NCI-H1105 (cell line): ENCODE measurements around the gene CRTC1.

Experiments used
- DNase-seq: peaks from one replicate; lab custom pipeline; 2025; lab: John Stamatoyannopoulos, UW

The CRTC1 gene

DNA sequence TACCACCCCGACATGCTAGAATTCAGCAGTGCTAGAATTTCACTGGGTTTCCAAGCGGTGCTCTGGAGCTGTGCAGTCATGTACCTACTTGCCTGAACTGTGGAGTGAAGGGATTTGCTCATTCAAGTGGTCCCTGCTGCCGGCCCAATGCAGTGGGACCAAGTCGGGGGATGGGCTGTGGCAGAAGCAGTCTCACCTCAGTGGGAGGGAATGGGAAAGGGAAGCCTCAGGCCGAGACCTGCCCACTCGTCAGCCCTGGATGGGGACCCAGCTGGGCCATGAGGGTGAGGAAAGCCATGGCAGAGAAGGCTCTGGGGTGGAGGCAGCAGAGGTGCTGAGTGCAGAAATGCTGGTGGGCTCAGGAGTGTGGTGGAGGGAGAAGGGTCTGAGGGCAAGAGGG is 31.7 kb upstream of the CRTC1 start:
- no peak for DNase-seq

DNA sequence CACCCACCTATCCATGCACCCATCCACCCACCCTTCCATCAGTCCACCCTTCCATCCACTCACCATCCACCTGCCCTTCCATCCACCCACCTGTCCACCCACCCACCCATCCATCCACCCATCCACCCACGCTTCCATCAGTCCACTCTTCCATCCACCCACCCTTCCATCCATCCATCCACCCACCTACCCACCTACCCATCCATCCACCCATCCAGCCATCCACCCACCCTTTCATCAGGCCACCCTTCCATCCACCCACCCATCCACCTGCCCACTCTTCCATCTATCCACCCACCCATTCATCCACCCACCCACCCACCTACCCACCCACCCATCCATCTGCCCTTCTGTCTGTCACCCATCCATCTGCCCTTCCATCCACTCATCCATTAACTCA is 29.6 kb upstream of the CRTC1 start:
- DNase-seq: no peak

DNA sequence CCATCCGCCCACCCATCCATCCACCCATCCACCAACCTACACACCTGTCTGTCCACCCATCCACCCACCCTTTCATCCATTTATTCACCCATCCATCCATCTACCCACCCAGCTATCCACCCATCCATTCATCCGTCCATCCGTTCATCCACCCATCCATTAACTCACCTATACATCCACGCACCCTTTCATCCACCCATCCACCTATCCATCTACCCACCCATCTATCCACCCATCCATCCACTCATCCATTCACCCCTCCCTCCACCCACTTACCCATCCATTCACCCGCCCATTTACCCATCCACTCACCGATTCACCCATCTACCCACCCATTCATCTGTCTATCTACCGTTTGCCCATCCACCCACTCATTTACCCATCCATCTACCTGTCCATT is 29.0 kb upstream of the CRTC1 start:
- no peak for DNase-seq

DNA sequence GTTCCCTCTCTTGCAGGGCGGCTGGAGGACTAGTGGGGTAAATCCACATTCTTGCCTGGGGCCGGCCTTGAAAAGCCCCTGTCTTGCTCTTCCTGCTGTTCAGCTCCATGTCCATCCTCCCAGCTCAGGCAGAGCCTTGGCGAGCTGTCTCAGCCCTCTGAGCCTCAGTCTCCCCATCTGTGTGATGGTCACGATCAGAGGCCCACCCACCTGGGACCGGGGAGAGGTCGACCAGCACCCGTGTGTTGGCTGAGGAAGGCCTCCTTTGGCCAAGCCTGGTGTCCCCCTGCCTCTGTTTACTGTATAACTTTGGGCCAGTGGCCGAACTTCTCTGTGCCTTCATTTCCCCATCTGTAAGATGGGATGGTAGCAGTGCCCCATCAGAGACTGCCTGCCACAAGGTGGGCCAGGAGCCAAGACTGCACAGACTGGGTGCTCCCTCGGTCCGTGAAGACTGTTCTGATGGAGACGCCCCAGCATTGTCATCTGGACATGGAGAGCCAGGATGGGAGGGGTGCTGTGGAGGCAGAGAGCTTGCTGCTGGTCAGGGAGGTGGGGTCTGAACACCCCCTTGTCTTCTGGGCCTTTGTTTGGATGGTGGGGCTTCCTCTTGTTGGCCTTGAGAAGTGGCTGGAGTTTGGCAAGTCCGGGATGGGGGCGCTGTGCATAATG is 28.2 kb upstream of the CRTC1 start:
- DNase-seq: no peak

DNA sequence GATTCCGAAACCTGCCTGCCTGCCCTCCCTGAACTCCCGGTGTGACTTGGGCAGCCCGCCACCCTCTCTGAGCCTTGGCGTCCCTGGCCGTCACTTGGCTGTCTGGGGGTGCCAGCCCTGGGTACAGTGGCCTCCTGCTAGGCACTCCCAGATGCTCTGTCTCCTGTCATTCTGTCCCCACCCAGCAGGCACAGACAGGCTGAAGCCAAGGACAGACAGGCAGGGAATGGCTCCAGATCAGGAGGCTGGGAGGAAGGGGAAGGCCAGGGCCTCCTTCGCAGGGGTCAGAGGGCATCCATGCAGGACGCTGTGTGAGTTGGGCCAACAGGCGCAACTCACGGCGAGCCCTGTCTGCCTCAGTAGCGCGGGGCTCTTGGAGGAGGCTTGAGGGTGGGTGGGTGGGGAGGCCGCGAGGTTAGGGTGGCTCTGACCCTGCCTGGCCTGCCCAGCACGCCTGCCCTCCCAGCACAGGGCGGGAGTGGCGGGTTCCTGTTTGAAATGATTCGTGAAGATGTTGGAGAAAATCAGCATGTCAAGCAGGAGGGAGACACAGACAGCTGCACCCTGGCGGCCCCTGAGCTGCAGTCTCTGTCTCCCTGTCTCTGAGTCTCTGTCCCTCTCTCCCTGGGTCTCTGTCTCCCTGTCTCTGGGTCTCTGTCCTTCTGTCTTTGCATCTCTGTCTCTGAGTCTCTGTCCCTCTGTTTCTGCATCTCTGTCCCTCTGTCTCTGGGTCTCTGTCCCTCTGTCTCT is 27.0 kb upstream of the CRTC1 start:
- no peak for DNase-seq

DNA sequence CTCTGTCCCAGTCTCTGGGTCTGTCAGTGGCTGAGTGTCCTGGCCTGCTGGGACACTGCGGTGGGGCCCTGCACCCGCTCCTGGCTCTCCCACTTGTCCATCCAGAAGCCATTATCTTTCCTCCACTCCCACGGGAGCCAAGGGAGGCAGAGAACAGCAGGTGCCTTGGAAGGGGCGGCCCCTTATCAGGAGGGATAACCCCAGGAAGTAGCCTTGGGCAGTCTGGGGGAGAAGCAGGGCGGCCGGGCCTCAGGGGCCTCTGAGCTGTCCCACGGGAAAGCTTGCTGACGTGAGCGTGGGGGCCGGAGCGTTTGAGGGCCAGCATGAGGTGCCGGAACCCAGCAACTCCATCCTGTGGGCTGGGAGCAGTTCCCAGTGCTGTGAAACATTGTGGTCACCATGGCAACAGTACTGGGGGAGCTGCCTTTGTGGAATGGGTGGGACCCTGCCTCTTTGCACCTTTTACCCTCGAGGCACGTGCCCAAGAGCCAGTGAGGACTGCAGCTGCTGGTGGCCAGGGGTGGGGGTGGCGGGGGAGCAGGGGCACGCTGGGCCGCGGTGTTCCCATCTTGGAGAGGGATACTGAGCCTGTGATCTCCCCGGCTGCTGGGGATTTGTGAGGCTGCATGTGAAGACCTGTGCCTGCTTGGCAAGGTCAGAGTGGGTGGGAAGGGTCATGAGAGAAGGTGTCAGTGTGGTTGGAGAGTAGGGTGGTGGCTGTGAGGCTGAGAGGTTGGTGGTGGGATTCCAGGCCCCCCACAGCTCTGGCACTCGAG is 25.7 kb upstream of the CRTC1 start:
- DNase-seq: no peak

DNA sequence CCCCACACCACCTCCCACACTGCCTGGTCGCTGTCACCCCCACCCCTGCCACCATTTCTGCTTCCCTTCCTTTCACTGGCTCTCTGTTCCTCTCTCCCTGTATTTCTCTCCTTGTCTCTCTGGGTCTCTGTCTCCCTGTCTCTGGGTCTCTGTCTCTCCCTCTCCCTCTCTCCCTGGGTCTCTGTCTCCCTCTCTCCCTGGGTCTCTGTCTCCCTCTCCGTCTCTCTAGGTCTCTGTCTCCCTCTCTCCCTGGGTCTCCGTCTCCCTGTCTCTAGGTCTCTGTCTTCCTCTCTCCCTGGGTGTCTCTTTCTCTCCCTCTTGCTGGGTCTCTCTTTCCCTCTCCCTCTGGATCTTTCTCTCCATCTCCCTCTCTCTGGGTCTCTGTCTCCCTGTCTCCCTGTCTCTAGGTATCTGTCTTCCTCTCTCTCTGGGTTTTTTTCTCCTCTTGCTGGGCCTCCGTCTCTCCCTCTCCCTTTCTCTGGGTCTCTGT is 25.1 kb upstream of the CRTC1 start:
- no peak for DNase-seq

DNA sequence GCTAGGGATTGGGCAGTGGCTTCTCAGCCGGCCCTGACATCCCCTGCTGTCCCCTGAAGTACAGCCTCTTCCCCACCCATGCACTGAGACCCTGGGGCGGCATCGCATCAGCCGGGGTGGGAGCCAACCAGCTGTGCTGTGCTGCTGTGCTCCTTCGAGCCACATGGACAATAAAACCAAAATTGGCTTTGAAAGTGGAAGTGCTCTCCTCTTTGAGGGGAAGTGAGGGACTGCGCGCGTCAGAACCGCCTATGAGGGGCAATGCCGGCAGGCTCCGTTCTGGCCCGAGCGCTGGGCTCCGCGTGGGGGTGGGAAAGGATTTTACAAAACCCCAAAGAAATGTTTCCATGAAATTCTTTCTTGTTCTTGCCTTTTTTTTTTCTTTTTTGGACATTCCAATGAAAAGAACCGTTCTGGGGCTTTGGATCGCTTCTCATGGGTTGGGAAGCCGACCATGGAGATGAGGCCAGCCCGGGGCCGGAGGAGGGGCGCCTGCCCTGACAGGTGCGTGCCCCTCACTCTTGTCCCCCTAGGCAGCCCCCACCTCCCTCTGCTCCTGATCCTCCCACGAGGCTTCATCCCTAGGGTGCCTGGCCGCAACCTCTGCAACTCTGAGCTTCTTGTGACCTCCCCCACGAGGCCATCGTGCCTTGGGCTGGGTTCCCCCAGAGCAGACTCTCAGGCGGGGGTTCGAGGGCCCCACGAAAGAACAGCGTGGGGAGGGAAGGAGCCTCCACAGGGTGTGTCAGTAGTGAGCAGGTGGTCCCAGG is 24.0 kb upstream of the CRTC1 start:
- no peak for DNase-seq

DNA sequence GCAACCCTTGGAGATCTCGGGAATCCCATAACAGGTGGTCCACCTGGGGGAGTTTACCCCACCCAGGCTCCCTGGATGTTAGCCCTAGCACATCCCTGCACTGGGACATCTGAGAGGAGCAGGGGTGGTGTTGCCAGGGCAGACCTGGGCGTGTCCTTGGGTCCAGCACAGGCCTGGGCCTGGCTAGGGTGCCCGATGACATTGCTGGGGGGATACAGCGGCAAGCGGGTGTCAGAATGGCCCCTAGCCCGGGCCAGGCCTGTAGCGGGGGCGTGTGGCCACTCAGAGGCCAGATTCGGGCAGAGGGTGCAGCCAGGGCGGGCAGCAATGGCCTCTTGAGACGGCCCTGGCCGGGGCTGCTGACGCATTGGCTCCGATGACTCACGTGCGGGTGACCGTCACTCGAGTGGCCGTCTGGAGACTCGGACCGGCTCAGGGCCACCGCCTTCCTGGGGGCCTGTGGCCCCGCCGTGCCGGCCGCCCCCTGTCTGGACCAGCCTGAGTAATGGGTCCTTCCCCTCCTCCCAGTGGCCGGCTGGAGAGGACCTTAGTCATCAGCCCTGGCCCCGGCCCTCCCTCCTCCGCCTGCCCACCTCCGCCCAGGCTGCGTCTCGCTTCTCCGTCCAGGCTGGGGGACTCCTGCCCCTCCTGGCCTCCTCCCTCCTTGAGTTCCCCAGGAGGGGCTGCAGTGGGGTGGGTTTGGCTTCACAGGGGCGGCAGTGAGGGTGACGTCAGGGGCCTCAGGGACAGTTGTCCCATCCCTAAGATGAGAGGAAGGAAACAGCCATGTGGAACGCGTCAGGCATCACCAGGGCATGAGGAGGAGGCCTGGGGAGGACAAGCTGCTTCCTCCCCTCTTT is 23.2 kb upstream of the CRTC1 start:
- DNase-seq: no peak

DNA sequence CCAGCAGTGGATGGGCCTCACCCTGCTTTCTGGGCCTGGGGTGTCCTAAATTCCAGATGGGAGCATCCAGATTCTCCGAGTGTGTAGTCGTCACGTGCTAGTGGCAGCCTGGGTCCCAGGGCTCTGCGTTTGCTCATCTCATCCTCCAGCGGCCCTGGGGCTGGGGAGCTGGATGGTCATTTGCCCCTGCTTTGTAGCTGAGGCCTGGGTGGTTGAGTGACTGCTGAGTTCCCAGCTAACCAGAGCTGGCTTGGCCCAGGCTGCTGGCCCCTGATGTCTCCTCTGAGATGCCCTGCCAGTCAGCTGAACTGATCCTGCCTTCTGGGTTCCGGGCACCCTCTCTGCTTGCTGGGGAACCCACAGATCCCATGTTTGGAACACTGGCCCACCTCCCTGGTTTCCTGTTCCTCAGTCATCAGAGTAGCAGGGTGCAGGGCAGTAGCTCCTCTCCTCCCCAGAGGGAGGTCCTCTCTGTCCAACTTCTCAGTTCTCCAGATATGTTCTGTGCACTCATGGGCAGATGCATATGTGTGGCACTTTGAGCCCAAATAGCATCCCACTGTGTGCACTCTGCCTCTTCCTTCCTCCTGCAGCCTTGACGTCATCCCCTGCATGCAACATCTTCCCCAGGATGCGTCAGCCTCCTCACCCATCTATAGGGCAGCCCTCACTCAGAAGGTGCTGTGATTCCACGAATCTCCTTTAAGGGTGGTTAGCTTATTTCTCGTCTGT is 22.4 kb upstream of the CRTC1 start:
- DNase-seq: no peak

DNA sequence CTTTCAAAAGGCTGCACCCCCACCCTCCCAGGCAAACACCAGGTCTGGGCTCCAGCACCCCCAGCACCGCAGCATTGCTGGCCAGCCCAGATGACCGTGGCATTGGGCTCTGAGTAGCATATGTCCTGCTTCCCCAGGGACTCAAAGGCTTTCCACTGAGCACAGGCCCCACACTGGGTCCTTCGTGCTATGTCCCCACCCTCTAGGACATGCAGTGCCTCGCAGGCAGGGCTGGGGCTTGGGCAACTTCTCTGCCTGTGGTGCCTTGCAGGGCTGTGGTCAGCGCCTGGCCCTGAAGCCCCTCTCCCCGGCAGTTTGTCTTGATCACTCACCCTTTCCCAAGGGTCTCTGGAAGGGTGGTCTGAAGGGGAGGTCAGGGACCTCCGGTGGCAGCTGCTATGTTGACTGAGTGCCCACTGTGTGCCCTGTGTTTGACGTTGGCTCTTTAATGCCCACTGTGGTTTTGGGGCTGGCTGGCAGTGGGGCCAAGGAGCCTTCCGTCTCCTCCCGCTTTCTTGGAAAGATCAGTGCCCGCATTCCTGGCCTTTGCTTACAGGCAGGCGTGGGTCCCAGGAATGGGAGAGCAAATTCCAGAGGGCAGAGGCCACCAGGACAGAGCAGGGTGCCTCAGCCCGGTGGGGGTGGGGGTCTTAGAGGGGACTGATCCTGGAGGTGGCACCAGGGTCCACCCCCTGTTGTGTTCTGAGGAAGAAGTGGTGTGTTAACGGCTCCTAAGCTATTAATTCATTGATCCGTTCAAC is 20.3 kb upstream of the CRTC1 start:
- no peak for DNase-seq

DNA sequence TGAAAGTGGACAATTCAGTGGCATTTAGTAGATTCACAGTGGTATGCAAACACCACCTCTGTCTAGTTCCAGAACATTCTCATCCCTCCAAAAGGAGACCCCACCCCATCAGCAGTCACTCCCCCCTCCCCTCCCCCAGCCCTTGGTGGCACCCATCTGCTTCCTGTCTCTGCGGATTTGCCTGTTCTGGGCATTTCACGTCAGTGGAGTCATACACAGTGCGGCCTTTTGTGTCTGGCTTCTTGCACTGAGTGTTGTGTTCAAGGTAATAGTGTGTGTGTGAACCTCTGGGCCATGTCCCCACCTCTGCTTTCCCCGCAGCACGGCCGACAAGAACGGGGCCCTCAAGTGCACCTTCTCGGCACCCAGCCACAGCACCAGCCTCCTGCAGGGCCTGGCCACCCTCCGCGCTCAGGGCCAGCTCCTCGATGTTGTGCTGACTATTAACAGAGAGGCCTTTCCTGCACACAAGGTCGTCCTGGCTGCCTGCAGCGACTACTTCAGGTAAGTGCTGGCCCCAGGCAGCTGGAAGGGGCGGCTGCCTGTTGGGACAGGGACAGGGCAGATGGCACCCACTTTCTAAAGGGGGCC is 19.4 kb upstream of the CRTC1 start:
- no peak for DNase-seq

DNA sequence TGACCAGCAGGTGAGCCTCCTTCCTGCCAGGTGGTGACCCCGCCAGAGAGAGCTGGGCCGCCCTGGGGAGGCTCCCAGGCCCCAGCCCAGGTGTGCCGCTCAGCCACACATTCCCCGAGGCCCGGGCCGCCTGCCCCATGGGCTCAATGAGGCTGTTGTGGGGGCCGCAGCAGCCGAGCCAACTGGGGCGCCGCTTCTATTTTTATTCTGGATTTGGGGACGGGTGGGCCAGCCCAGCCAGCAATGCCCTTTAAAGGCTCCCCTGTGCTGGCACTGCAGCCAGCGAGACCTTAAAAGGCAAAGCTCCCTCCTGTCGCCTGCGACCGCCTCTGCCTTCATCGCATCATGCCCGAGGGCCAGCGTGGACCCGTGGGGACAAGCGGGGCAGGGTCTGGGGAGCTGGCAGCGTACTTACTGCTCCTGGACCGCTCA is 17.7 kb upstream of the CRTC1 start:
- no peak for DNase-seq

DNA sequence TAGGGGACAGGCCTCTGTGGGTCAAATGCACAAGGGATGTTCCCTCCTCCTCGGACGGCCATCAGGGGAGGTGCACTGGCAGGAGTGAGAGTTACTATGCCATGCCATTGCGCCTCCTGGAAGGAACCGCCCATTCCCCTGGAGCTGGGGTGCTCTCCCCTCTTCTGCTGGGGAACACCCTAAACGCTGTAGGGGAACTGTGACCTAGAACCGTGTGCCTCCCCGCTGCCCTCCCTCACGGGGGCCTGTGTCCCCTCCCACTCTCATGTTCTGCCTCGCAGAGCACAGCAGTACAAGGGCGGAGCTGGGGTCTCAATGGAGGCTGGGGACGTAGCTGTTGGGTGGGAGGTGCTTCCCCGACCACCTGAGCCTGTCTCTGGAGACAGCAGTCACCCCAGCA is 17.2 kb upstream of the CRTC1 start:
- DNase-seq: no peak

DNA sequence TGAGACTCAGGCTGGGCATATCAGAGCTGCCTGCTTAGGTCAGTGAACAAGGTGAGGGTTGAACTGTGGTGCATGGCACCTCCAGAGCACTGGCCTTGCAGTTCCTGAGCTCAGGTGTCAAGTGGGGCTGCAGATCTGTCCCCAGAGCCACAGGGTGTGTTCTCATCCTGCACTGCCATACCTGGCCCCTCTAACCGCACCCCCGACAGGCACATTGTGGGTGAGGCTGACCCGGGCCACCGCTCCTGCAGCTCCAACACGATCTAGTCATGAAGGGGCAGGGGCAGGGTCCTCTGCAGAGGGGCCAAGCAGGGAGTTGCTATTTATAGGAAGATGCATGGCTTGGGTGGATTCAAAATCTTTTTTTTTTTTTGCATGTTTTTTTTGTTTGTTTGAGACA is 16.7 kb upstream of the CRTC1 start:
- DNase-seq: no peak

DNA sequence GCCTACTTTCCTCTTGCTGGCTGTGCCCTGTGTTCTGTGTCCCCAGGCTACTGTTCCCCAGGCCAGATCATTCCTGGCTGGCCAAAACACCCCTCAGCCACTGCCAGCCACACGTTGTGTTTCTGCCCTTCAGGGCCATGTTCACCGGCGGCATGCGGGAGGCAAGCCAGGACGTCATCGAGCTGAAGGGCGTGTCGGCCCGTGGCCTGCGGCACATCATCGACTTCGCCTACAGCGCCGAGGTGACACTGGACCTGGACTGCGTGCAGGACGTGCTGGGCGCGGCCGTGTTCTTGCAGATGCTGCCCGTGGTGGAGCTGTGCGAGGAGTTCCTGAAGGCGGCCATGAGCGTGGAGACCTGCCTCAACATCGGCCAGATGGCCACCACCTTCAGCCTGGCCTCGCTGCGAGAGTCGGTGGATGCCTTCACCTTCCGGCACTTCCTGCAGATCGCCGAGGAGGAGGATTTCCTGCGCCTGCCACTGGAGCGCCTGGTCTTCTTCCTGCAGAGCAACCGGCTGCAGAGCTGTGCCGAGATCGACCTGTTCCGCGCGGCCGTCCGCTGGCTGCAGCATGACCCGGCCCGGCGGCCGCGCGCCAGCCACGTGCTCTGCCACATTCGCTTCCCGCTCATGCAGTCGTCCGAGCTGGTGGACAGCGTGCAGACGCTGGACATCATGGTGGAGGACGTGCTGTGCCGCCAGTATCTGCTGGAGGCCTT is 15.8 kb upstream of the CRTC1 start:
- DNase-seq: no peak

DNA sequence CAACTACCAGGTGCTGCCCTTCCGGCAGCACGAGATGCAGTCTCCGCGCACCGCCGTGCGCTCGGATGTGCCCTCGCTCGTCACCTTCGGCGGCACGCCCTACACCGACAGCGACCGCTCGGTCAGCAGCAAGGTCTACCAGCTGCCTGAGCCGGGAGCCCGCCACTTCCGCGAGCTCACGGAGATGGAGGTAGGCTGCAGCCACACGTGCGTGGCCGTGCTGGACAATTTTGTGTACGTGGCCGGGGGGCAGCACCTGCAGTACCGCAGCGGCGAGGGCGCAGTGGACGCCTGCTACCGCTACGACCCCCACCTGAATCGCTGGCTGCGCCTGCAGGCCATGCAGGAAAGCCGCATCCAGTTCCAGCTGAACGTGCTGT is 15.2 kb upstream of the CRTC1 start:
- DNase-seq: no peak

DNA sequence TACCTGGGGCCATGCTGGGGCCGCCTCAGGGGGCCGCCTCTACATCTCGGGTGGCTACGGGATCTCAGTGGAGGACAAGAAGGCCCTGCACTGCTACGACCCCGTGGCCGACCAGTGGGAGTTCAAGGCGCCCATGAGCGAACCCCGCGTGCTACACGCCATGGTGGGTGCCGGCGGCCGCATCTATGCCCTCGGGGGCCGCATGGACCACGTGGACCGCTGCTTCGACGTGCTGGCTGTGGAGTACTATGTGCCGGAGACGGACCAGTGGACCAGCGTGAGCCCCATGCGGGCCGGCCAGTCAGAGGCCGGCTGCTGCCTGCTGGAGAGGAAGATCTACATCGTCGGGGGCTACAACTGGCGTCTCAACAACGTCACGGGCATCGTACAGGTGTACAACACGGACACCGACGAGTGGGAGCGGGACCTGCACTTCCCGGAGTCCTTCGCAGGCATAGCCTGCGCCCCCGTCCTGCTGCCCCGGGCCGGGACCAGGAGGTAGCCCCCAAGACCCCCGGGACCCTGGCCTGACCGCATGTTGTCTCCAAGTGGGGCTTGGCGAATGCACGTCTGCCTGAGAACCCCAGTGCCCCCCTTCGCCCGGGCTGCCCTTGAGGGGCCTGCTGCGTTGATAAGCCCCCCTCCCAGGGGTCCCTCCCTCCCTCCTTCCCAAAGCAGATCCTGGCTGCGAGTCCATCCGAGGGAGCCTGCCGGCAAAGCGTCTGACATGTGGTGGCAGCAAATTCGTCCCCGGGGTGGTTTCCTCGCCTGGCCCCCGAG is 14.5 kb upstream of the CRTC1 start:
- no peak for DNase-seq
